Cardiac septum (tissue), 1 donor: Measurements from ENCODE around the gene FBXO31. TPM values are rescaled to one million over a fixed set of nuclear protein-coding genes. Genes with fewer than 3 reads are reported as not detected.

ENCODE experiments used
- total RNA-seq: library from RNA; stranded (reverse); fragmentation: NEBNext Ultra II Directional; extraction: Animal tissue kit (Norgen Biotek cat#: 25700); gene quantifications from one replicate; pipeline ENCODE4 v1.2.1, GENCODE V29; 2021
- donor health status: DM: no; HTN: no; CAD: no.

Gene FBXO31
- total RNA-seq, 1 donor from 2014 or later: 73.9 TPM

Other genes with a start within 250 kb of the FBXO31 start
- 3.2 TPM for gene C16orf95, start 66.4 kb downstream of the FBXO31 start, total RNA-seq
- gene MAP1LC3B, start 8.6 kb upstream of the FBXO31 start, total RNA-seq: 113 TPM
- 20.5 TPM for gene ZCCHC14, start 109.2 kb upstream of the FBXO31 start, total RNA-seq
- 0.11 TPM for gene JPH3, start 218.7 kb upstream of the FBXO31 start, total RNA-seq